GM13977 (cell line): Measurements from ENCODE around the gene HSPH1.
"Not testable (repeated sequence)": the region's sequence is repeated elsewhere in the genome, so short reads cannot be mapped to it uniquely, and the experiment has no call there.

Experiments
- DNase-seq: peaks from one replicate; pipeline ENCODE4 v3.0.0; 2012; ENCODE audit warnings: low spot score
- in situ Hi-C: fragments of 300-500 bp; cut with MboI; formaldehyde crosslinking; loops from one replicate; pipeline ENCODE4 v1.12.0; 2022; ENCODE audit warnings: low sequenced_read_pairs, low pct_unique_long_range_greater_than_20kb, mixed read lengths, inconsistent platforms; ENCODE audit not compliant: unreplicated experiment
- TF ChIP-seq, protein P1 (sequence below): IDR thresholded peaks from 2 replicates; pipeline ENCODE4 v1.5.1; 2012; ENCODE audit warnings: mild to moderate bottlenecking, control low read depth; ENCODE audit not compliant: insufficient read depth; ENCODE audit errors: extremely low read depth, missing control alignments

HSPH1 gene

DNA sequence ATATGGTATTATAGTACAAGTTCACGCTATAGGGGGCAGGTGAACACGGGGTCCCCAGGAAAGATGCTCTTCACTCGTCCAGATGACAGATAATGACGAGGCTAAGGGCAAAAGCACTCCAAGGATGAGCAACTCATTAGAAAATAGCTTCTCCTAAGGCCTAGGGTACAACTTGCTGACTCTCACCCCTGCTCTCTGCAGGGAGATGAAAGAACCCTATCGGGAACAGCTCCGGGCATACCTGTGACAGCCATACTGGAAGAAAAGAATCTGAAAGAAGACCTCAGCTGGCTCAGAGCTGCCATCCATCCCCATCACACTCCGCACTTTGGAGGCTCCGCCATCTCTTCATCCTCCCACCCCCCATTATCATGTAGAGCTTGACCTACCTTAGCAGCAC, 17.5 kb upstream of the HSPH1 start:
- in situ Hi-C loops: no loop called here
- DNase-seq: no peak
- TF ChIP-seq, protein P1, sequence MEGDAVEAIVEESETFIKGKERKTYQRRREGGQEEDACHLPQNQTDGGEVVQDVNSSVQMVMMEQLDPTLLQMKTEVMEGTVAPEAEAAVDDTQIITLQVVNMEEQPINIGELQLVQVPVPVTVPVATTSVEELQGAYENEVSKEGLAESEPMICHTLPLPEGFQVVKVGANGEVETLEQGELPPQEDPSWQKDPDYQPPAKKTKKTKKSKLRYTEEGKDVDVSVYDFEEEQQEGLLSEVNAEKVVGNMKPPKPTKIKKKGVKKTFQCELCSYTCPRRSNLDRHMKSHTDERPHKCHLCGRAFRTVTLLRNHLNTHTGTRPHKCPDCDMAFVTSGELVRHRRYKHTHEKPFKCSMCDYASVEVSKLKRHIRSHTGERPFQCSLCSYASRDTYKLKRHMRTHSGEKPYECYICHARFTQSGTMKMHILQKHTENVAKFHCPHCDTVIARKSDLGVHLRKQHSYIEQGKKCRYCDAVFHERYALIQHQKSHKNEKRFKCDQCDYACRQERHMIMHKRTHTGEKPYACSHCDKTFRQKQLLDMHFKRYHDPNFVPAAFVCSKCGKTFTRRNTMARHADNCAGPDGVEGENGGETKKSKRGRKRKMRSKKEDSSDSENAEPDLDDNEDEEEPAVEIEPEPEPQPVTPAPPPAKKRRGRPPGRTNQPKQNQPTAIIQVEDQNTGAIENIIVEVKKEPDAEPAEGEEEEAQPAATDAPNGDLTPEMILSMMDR: no peak

DNA sequence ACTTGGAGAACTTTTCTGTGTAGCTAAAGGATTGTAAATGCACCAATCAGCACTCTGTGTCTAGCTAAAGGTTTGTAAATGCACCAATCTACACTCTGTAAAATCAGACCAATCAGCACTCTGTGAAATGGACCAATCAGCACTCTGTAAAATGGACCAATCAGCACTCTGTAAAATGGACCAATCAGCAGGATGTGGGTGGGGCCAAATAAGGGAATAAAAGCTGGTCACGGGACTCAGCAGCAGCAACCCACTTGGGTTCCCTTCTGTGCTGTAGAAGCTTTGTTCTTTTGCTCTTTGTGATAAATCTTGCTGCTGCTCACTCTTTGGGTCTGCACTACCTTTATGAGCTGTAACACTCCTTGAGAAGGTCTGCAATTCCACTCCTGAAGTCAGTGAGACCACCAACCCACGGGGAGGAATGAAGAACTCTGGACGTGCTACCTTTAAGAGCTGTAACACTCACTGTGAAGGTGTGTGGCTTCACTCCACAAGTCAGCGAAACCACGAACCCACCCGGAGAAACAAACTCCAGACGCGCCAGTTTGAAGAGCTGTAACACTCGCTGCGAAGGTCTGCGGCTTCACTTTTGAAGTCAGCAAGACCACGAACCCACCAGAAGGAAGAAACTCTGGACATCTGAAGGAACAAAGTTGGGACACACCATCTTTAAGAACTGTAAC, 16.2 kb upstream of the HSPH1 start:
- DNase-seq, in situ Hi-C loops: not testable (repeated sequence)

DNA sequence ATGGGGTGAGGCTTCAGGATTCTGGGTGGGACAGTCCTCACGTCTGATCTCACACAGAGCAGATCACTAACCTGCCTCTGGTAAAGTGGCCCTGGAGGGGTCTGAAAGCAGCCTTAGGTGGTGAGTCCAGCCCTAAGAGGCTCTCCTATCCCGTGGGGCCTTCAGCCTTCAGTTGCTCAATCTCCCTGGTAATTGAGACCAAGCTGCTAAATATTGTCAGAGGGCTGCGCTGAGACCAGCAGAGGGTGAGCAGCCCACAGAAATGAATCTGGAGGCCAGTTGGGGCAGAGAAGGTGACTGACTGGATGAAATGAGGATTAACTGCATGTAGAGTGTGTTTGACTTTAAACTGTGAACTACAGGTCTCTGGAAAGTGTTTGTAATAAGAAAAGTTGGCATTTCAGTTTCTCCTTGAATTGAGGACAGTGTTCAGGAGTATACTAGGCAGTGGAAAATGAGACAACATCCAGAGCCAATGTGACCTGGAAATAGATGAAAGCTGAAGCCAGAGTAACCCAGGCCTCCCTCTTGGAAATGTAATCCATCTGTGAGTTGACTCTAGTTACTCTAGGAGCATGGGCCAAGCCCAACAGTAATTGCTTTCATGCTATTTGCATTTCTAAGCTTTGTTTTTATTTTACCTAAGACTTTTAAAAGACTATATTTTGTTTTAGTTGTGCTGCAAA, 14.3 kb upstream of the HSPH1 start:
- in situ Hi-C loops: no loop called here
- DNase-seq: no peak
- TF ChIP-seq, protein P1: no peak

DNA sequence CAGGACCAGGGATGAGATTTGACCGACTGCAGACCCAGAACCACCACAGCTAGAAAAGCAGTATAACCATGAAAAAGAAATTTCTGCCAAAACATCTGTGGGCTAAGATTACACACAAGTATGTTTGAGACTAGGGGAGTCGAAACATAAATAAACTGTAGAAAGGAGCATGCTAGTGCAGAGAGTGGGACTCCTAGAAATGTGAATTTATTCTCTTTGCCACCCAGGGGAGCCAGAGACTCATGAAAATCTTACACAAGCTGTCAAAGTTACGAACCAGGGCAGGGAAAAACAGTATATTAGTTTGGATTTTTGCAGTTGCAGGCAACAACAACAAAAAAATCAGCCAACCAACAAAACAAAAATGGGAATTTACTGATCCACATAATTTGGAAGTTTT, 12.3 kb upstream of the HSPH1 start:
- in situ Hi-C loops: no loop called here
- DNase-seq: no peak
- TF ChIP-seq, protein P1: no peak

DNA sequence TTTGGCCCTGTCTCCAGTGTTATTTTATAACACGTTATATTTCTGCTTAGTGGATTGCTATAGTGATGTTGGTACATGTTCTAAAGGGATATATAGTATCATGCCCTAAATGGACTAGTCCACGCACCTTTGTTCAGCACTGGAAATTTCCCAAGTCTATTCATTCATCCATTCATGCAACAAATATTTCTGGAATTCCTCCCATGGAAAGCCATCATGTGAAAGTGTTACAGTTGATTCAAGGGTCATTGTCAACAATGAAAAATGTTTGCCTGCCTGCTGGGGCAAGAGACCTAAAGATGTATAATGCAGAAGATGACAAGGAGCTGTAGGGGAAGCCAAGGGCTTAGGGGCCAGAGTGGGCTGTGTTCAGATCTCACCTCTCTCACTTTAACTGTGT, 10.8 kb upstream of the HSPH1 start:
- DNase-seq: no peak
- TF ChIP-seq, protein P1: no peak
- in situ Hi-C loops: no loop called here

DNA sequence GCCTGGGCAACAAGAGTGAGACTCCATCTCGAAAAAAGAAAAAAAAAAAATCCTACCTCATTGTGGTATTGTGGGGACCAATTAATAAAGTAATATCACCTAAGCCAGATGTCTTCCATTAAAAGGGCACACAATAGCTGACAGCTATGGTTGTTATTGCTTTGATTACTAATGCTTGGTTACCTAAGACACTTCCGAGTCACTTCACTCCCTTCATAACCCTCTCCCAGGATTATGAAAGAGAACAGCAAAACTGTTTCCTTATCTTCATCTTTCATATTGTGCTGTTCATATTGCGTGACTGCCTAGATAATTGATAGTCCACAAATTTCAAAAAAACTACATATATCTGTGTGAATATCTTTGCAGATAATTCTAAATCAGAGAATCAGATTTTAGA, 10.3 kb upstream of the HSPH1 start:
- in situ Hi-C loops: no loop called here
- DNase-seq: no peak
- TF ChIP-seq, protein P1: no peak

DNA sequence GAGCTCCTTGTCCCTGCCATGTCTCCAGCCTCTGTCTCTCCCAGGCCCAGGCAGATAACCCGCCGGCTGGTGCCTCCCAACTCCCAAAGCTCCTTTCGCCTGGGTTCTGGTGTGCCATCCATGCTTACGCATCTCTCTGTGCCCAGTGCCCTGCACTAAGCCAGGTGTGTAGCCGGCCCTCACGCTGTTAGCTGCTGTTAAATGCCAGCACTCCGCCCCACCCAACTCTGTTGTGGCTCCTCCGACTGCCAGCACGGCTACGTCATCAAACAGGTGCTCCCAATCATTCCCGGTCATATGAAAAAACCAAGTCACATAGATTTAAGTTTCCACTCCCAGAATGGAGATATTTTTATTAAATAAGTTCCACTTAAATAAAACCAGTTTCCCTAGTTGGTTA, 7.0 kb upstream of the HSPH1 start:
- in situ Hi-C loops: no loop called here
- TF ChIP-seq, protein P1: no peak
- no peak for DNase-seq
